PFSK-1 (cell line): ENCODE results near the gene TOR2A.

ENCODE experiments used
- POLR2AphosphoS5 ChIP-seq: IDR thresholded peaks from 2 replicates; pipeline ENCODE4 v1.6.1; 2012; ENCODE audit warnings: low read depth, mild to moderate bottlenecking, control low read depth, low read length, moderate library complexity
- REST ChIP-seq, 2 experiments: IDR thresholded peaks; 2 replicates each; pipeline versions ENCODE4 v1.6.1 to v1.8.0; 2011 to 2012; ENCODE audit warnings: low read depth in 2 of 2, low read length in 2 of 2, control low read depth in 1 of 2, inconsistent platforms in 1 of 2, mild to moderate bottlenecking in 1 of 2, moderate library complexity in 1 of 2; ENCODE audit not compliant: insufficient read depth in 1 of 2
- TAF1 ChIP-seq: IDR thresholded peaks from 2 replicates; pipeline ENCODE4 v1.6.1; 2012; ENCODE audit warnings: low read length, control low read depth, borderline replicate concordance; ENCODE audit not compliant: insufficient read depth

- no peak for TF ChIP-seq REST (IDR thresholded peaks at IDR 0.05; ENCODE audit: insufficient read depth in 1 of 2, low read depth in 2 of 2, low read length in 2 of 2)
- TF ChIP-seq POLR2AphosphoS5: no peak
- no peak for TF ChIP-seq TAF1
Observed at GRCh38 chr9:127771570-127772189, 36.6 kb upstream of the TOR2A start.
